ENCODE data around the gene COL4A5.

- TF ChIP-seq HNF4A (conservative IDR thresholded peaks at IDR 0.05) (no peak), YY1 (IDR thresholded peaks at IDR 0.05) (no peak), FOXA1 (IDR thresholded peaks at IDR 0.05) (no peak), ZBTB33 (IDR thresholded peaks at IDR 0.05) (no peak), REST (IDR thresholded peaks at IDR 0.05) (no peak), GABPA (IDR thresholded peaks at IDR 0.05 in 1 of 2, conservative IDR thresholded peaks at IDR 0.05 in 1 of 2) (no peak), HNF4G (IDR thresholded peaks at IDR 0.05) (no peak), EGR1 (IDR thresholded peaks at IDR 0.05; ENCODE audit: low read depth in 2 of 2) (no peak)
- TF ChIP-seq, protein P1, sequence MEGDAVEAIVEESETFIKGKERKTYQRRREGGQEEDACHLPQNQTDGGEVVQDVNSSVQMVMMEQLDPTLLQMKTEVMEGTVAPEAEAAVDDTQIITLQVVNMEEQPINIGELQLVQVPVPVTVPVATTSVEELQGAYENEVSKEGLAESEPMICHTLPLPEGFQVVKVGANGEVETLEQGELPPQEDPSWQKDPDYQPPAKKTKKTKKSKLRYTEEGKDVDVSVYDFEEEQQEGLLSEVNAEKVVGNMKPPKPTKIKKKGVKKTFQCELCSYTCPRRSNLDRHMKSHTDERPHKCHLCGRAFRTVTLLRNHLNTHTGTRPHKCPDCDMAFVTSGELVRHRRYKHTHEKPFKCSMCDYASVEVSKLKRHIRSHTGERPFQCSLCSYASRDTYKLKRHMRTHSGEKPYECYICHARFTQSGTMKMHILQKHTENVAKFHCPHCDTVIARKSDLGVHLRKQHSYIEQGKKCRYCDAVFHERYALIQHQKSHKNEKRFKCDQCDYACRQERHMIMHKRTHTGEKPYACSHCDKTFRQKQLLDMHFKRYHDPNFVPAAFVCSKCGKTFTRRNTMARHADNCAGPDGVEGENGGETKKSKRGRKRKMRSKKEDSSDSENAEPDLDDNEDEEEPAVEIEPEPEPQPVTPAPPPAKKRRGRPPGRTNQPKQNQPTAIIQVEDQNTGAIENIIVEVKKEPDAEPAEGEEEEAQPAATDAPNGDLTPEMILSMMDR (IDR thresholded peaks at IDR 0.05; ENCODE audit: low read depth, low read length, missing input control): no peak
- TF ChIP-seq, protein P2, sequence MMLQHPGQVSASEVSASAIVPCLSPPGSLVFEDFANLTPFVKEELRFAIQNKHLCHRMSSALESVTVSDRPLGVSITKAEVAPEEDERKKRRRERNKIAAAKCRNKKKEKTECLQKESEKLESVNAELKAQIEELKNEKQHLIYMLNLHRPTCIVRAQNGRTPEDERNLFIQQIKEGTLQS (IDR thresholded peaks at IDR 0.05): no peak
Measured at GRCh38 chrX:108736509-108737479, 297.2 kb downstream of the COL4A5 start, which contains the start of gene IRS4.
